HepG2 (cell line): ENCODE data around the gene CTDSP2. TPM values are rescaled to one million over a fixed set of nuclear protein-coding genes. Genes with fewer than 3 reads are reported as not detected.

Source experiments
- ATAC-seq: fragments of 200-7000 bp; cut with Tn5 transposase; 3 replicates; pipeline ENCODE4 v1.9.1; 2020; ENCODE audit warnings: mild to moderate bottlenecking, moderate library complexity
- BruUV-seq: library from RNA; stranded (reverse); fragments of 400-500 nt; replicated peaks from 2 replicates; lab custom pipeline; 2021; lab: Mats Ljungman, UMichigan
- CTCF ChIA-PET: fragments of 300-600 bp; formaldehyde crosslinking; extraction: SDS; loops from one replicate; lab custom pipeline; 2021; ENCODE audit warnings: low total read pairs, inconsistent platforms, low intra/inter-chr PET ratio; lab: Yijun Ruan, JAX
- POLR2A ChIA-PET: fragments of 350-600 bp; sonication (Branson Sonifier 250); formaldehyde crosslinking; loops from one replicate; lab custom pipeline; 2020; ENCODE audit warnings: antibody characterized with exemption, inconsistent platforms; lab: Yijun Ruan, JAX
- DNase-seq: peaks from one replicate; pipeline ENCODE4 v3.0.0-alpha.2; 2015; ENCODE audit warnings: low spot score
- FAIRE-seq: peaks from 3 replicates; lab custom pipeline; 2011; peaks lifted over from hg19 to GRCh38; lab: Jason Lieb, UNC
- H2AFZ ChIP-seq: one replicate; pipeline ENCODE4 v1.6.1; 2011; ENCODE audit warnings: low read length, inconsistent platforms
- H3K27ac ChIP-seq: fragments of 300-600 bp; 3 replicates; pipeline ENCODE4 v1.8.0; 2011; ENCODE audit warnings: mixed run types, mild to moderate bottlenecking, mixed read lengths, low read length, inconsistent platforms; ENCODE audit not compliant: insufficient read depth; ENCODE audit errors: extremely low read length
- H3K27me3 ChIP-seq, 2 experiments: fragments of 200-600 bp in 1 of 2; 2 replicates in 1 of 2; 3 replicates in 1 of 2; pipeline versions ENCODE4 v1.6.0 to v1.8.0; 2011; ENCODE audit warnings: low read length in 2 of 2, mild to moderate bottlenecking in 2 of 2, moderate library complexity in 2 of 2, inconsistent platforms in 1 of 2; ENCODE audit not compliant: insufficient read depth in 2 of 2, control insufficient read depth in 1 of 2
- H3K36me3 ChIP-seq, 2 experiments: fragments of 200-600 bp in 1 of 2; replicated peaks in 1 of 2; 2 replicates in 1 of 2; 3 replicates in 1 of 2; pipeline versions ENCODE4 v1.5.1 to v1.8.0; 2011; ENCODE audit warnings: low read length in 2 of 2, inconsistent platforms in 1 of 2; ENCODE audit not compliant: insufficient read depth in 2 of 2, control insufficient read depth in 1 of 2
- H3K4me1 ChIP-seq: 2 replicates; pipeline ENCODE4 v1.5.1; 2012; ENCODE audit warnings: low read length, inconsistent platforms; ENCODE audit not compliant: insufficient read depth
- H3K4me2 ChIP-seq: 2 replicates; pipeline ENCODE4 v1.6.0; 2011; ENCODE audit warnings: low read depth, low read length, inconsistent platforms
- H3K4me3 ChIP-seq, 3 experiments: fragments of 200-600 bp in 1 of 3; sonication (generic), shearing (Covaris generic) in 1 of 3; replicated peaks in 1 of 3; 2 replicates each; pipeline ENCODE4 v1.5.1; 2011 to 2016; ENCODE audit warnings: low read length in 3 of 3, inconsistent platforms in 2 of 3, low read depth in 2 of 3, mild to moderate bottlenecking in 2 of 3, control low read depth in 1 of 3, mixed read lengths in 1 of 3; ENCODE audit not compliant: insufficient read depth in 1 of 3
- H3K79me2 ChIP-seq: one replicate; pipeline ENCODE4 v1.6.1; 2011; ENCODE audit warnings: low read length, inconsistent platforms; ENCODE audit not compliant: insufficient read depth
- H3K9ac ChIP-seq: 2 replicates; pipeline ENCODE4 v1.6.0; 2011; ENCODE audit warnings: mild to moderate bottlenecking, low read depth, low read length, inconsistent platforms; ENCODE audit not compliant: insufficient read depth
- H3K9me3 ChIP-seq: 2 replicates; pipeline ENCODE4 v1.5.1; 2012; ENCODE audit warnings: mild to moderate bottlenecking, low read length
- H4K20me1 ChIP-seq: 2 replicates; pipeline ENCODE4 v1.6.0; 2011; ENCODE audit warnings: inconsistent platforms, mild to moderate bottlenecking, low read length, moderate library complexity; ENCODE audit not compliant: insufficient read depth
- EHMT2 ChIP-seq: fragments of 200-600 bp; sonication (generic); IDR thresholded peaks from 2 replicates; pipeline ENCODE4 v1.7.0; 2017; ENCODE audit warnings: antibody characterized with exemption, low read depth, low read length, borderline replicate concordance
- FOXP4 ChIP-seq: sonication (generic); formaldehyde crosslinking; IDR thresholded peaks from 2 replicates; pipeline ENCODE4 v1.4.0; 2020; ENCODE audit warnings: missing genetic modification reagents
- FUBP1 ChIP-seq: sonication (generic); formaldehyde crosslinking; IDR thresholded peaks from 2 replicates; pipeline ENCODE4 v1.5.1; 2020; ENCODE audit warnings: missing genetic modification reagents, mild to moderate bottlenecking, borderline replicate concordance
- GABPA ChIP-seq, 2 experiments: IDR thresholded peaks; 2 replicates each; pipeline ENCODE4 v1.6.1; 2011 to 2016; ENCODE audit warnings: low read depth in 2 of 2, low read length in 1 of 2, missing biosample characterization in 1 of 2, missing genetic modification characterization in 1 of 2
- GABPB1 ChIP-seq: IDR thresholded peaks from 2 replicates; pipeline ENCODE4 v1.6.1; 2016; ENCODE audit warnings: mild to moderate bottlenecking, missing genetic modification reagents, moderate library complexity, missing compliant biosample characterization
- HOXA5 ChIP-seq: sonication (generic); formaldehyde crosslinking; IDR thresholded peaks from 2 replicates; pipeline ENCODE4 v1.4.0; 2020; ENCODE audit warnings: missing genetic modification reagents
- IKZF5 ChIP-seq: IDR thresholded peaks from 2 replicates; pipeline ENCODE4 v1.6.1; 2018; ENCODE audit warnings: missing genetic modification reagents, mild to moderate bottlenecking, missing compliant biosample characterization
- MAFF ChIP-seq: IDR thresholded peaks from 2 replicates; pipeline ENCODE4 v1.6.1; 2011; ENCODE audit warnings: low read depth, low read length, improper control_type of control experiment
- MTA3 ChIP-seq: sonication (generic); formaldehyde crosslinking; IDR thresholded peaks from 2 replicates; pipeline ENCODE4 v1.4.0; 2020; ENCODE audit warnings: missing genetic modification reagents
- NFIC ChIP-seq: IDR thresholded peaks from 2 replicates; pipeline ENCODE4 v1.6.1; 2012; ENCODE audit warnings: mild to moderate bottlenecking, low read length, inconsistent platforms
- TERF1 ChIP-seq: sonication (generic); formaldehyde crosslinking; IDR thresholded peaks from 2 replicates; pipeline ENCODE4 v1.8.0; 2022; ENCODE audit warnings: mild to moderate bottlenecking, missing genetic modification reagents, moderate library complexity
- THYN1 ChIP-seq: sonication (generic); formaldehyde crosslinking; IDR thresholded peaks from 2 replicates; pipeline ENCODE4 v1.8.1; 2023; ENCODE audit warnings: low read depth, mild to moderate bottlenecking, moderate library complexity, missing genetic modification reagents, borderline replicate concordance
- YEATS2 ChIP-seq: sonication (generic); formaldehyde crosslinking; IDR thresholded peaks from 2 replicates; pipeline ENCODE4 v1.4.0; 2020; ENCODE audit warnings: missing genetic modification reagents, borderline replicate concordance
- ZEB1 ChIP-seq: IDR thresholded peaks from 2 replicates; pipeline ENCODE4 v1.6.1; 2012; ENCODE audit warnings: mild to moderate bottlenecking, low read depth, inconsistent platforms; ENCODE audit not compliant: insufficient replicate concordance
- ZFP36L1 ChIP-seq: sonication (generic); formaldehyde crosslinking; IDR thresholded peaks from 2 replicates; pipeline ENCODE4 v1.8.0; 2022; ENCODE audit warnings: mild to moderate bottlenecking, missing genetic modification reagents, moderate library complexity
- ZNF431 ChIP-seq: sonication (generic); formaldehyde crosslinking; IDR thresholded peaks from 2 replicates; pipeline ENCODE4 v1.9.0; 2022; ENCODE audit warnings: missing genetic modification reagents, low read depth, mild to moderate bottlenecking, borderline replicate concordance
- WGBS: methylation state at CpG from one replicate; pipeline ENCODE4 v1.1.6; 2017; ENCODE audit warnings: low lambda C conversion rate; 5-methylcytosine and 5-hydroxymethylcytosine counted together
- in situ Hi-C: cut with HindIII; loops from 2 replicates; pipeline ENCODE4 v1.10.0; 2017; ENCODE audit warnings: low pct_unique_long_range_greater_than_20kb; ENCODE audit not compliant: extremely low pct_ligation_motif_present
- intact Hi-C: fragments of 100-400 bp; cut with micrococcal nuclease; formaldehyde crosslinking; loops from one replicate; pipeline ENCODE4 v1.10.0; 2022; ENCODE audit not compliant: unreplicated experiment
- polyA plus RNA-seq, 8 experiments: library from polyadenylated mRNA; depleted of rRNA in 3 of 8; stranded (reverse) in 7 of 8; unstranded in 1 of 8; fragments of >200 nt; fragmentation: Illumina TruSeq in 4 of 8; extraction: Trizol in 4 of 8; gene quantifications; 2 replicates each; pipeline versions ENCODE4 v1.2.1 to v1.2.3, GENCODE V29; 2011 to 2016; ENCODE audit warnings: low read depth in 4 of 8, missing spikeins in 1 of 8, mixed read lengths in 1 of 8; ENCODE audit not compliant: insufficient read depth in 1 of 8
- total RNA-seq, 5 experiments: library from RNA; depleted of rRNA; stranded (reverse); fragments of >200 nt; fragmentation: Illumina TruSeq; extraction: Trizol; gene quantifications; 2 replicates each; pipeline ENCODE4 v1.2.3, GENCODE V29; 2016; ENCODE audit warnings: low read depth in 1 of 5

The CTDSP2 gene
- total and polyA plus RNA-seq, 2 of the 13 experiments (the other 11 are each of a cell fraction or from before 2014, with no cell fraction given): 38.1 to 82.5 TPM

GRCh38 chr12:57823131-57823907 lies 23.2 kb downstream of the CTDSP2 start:
- POLR2A ChIA-PET: interaction anchor here (1.5 kb wide), 1 partner anchor 30 kb away, joined by 3 read pairs; no protein-coding TSS in a partner anchor
- H3K4me2 ChIP-seq: no peak overlapping the region
- DNase-seq (no peak), FAIRE-seq (no peak), ATAC-seq (no peak)
- no peaks in the 10 kb centered on the region for H3K79me2 ChIP-seq
- no peak overlapping the region for H3K4me3 ChIP-seq
- no peak overlapping the region for H3K9ac ChIP-seq
- H4K20me1 ChIP-seq: peaks cover 15% of the 10 kb centered on the region
- no TSS peak for BruUV-seq
- no peak overlapping the region for H3K27ac ChIP-seq
- H2AFZ ChIP-seq: no peak overlapping the region
- WGBS: 98% methylated on average over 14 of the region's 17 CpGs
- peaks cover 36% of the 10 kb centered on the region for H3K4me1 ChIP-seq
- no peaks in the 10 kb centered on the region for H3K9me3 ChIP-seq
- CTCF ChIA-PET: no interaction called here
- intact Hi-C loops (no loop called here), in situ Hi-C loops (no loop called here)
- H3K36me3 ChIP-seq: peaks cover 38 to 58% of the 10 kb centered on the region in 2 experiments
- H3K27me3 ChIP-seq: no peaks in the 10 kb centered on the region
- TF ChIP-seq GABPA (IDR thresholded peaks at IDR 0.05; ENCODE audit: low read depth, low read length) (no peak), GABPA (CRISPR knock-in tag; IDR thresholded peaks at IDR 0.05; ENCODE audit: low read depth) (no peak), MAFF (no peak), THYN1 (no peak), IKZF5 (CRISPR knock-in tag) (no peak), HOXA5 (CRISPR knock-in tag) (no peak), ZFP36L1 (CRISPR knock-in tag) (no peak), YEATS2 (no peak), GABPB1 (CRISPR knock-in tag) (no peak), ZEB1 (no peak), ZNF431 (CRISPR knock-in tag) (no peak), FOXP4 (no peak), TERF1 (CRISPR knock-in tag) (no peak), MTA3 (no peak), NFIC (no peak), FUBP1 (CRISPR knock-in tag) (no peak), EHMT2 (no peak)
